ENCODE measurements around the gene GPR151.

Gene GPR151

GRCh38 chr5:146520731-146521130 lies 4.7 kb upstream of the GPR151 start:
- DNase-seq (ENCODE audit: low spot score) = no peak

GRCh38 chr5:146519554-146519953 lies 3.6 kb upstream of the GPR151 start:
- DNase-seq (ENCODE audit: low spot score) = no peak

- no peak for DNase-seq (ENCODE audit: low spot score)
Measured at GRCh38 chr5:146515473-146516150, 378 bp downstream of the GPR151 start.

DNA sequence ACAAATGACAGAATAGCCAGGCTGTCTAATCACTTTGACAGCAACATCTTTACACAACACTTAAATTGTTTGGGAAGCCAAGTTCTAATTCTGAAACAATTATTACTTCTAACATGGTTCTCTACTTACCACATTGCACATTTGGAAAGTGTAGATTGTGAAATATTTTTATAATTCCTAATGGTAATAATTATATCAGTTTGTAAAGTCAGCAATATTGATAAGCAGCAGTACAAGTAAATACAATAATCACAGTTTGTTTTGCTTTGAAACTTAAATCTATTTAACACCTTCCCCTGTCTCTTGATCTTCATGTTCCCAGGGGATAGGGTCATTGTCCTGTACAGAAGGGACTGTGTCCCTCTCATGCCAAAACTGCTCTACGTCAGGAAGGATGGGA lies 1.4 kb downstream of the GPR151 start:
- no peak for DNase-seq (ENCODE audit: low spot score)

DNA sequence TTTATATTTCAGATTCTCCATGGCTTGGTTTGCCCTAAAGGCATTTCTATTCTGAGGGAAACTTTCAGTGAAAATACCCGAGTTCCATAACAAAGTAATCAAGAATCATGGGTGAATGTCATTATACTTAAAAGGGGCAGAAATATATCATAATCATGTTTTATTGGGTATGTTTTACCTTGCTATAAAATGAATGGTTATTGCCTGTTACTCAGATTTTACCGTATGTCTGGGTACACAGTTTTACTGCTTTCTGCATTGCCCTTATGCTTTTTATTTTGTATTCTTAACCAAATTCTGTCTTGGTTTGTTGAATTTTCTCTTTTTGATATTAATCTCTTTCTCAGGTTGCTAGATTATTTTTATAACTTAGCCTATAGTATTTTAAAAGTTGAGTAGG lies 2.5 kb downstream of the GPR151 start:
- no peak for DNase-seq (ENCODE audit: low spot score)

DNA sequence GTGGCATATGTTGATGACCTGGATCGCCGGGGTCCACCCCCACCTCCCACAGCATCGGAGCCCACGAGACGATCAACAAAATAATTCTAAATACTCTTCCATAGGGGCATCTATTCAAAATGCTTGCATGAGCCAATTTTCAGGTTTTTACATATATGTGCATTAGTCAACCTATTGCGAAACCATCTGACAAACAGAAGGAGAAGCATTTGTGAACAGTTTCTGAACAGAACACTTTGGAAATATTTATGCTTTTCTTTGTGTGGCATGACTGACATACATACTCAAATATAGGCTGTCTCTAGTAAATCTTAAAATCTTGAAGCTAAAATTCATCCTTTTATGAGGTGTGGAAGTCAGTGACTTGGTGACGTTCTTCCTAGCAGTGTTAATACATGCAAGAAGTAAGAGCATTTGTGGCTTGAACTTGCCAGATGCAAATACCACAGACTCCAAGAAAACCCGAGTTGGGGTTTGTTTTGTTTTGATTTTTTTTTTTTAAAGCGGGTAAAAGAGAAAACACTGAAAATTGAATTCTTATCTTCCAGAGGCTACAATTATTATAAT lies 5.3 kb downstream of the GPR151 start:
- no peak for DNase-seq (ENCODE audit: low spot score)

- DNase-seq (ENCODE audit: low spot score) = no peak
Measured at GRCh38 chr5:146507428-146507827, 8.6 kb downstream of the GPR151 start.

- DNase-seq (ENCODE audit: low spot score) = no peak
Measured at GRCh38 chr5:146499680-146500079, 16.3 kb downstream of the GPR151 start.

GRCh38 chr5:146494656-146495055 lies 21.3 kb downstream of the GPR151 start:
- no peak for DNase-seq (ENCODE audit: low spot score)

DNA sequence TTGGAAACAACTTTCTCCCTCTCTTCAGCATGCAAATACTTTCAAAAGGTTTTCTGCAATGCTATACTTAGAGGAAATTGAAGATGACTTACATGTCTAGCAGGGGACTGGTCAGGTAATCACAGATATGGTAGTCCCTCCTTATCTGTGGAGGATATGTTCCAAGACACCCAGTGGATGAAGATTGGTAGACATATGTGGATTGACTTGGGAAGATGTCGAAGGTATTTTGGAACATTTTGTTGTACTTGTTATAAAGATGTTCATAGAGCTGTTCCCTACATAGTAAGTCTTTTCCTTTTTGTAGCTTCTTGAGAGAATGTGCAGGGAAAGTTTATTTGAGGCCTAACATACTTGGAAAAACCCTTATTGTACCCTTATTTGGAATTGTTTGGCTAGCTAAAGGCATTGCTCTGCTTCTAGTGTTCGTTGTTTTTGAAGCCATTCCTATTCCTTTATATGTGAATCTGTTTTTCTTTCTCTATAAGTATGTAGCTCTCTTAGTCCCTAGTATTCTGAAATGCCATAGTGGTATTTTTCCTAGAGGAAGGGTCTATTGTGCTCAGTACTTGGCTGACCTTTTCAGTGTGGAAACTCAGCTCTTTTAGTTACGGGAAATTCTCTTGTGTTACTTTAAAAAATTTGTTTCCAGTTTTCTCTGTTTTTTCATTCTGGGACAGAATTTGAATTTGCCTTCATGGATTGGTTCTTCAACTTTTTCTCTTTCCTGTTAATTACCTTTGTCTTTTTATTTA lies 25.7 kb downstream of the GPR151 start:
- no peak for DNase-seq (ENCODE audit: low spot score)

- no peak for DNase-seq (ENCODE audit: low spot score)
Measured at GRCh38 chr5:146484714-146485391, 31.1 kb downstream of the GPR151 start.

GRCh38 chr5:146482775-146483174 lies 33.2 kb downstream of the GPR151 start:
- no peak for DNase-seq (ENCODE audit: low spot score)

DNA sequence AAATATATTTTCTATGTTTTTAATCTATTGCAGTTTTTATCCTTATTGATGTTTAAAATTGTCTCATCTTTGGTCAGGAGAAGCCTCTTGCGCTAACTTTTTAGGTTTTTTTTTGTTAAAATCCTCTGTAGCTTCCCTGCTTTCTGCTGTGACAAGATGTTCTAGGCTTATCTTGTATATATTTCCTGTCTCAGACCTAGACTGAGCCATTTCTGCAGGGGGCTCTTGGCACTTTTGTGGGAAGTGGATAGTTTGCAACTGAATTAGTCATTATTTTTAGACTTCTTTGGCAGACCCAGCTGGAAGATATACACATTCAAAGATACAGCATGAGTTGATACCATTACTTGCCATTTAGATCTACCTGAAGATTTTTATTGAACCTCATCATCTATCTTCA lies 40.1 kb downstream of the GPR151 start:
- DNase-seq (ENCODE audit: low spot score) = no peak

- no peak for DNase-seq (ENCODE audit: low spot score)
Measured at GRCh38 chr5:146475190-146475780, 40.7 kb downstream of the GPR151 start.

GRCh38 chr5:146474065-146474464 lies 41.9 kb downstream of the GPR151 start:
- no peak for DNase-seq (ENCODE audit: low spot score)

GRCh38 chr5:146467760-146468159 lies 48.2 kb downstream of the GPR151 start:
- DNase-seq (ENCODE audit: low spot score) = no peak

DNA sequence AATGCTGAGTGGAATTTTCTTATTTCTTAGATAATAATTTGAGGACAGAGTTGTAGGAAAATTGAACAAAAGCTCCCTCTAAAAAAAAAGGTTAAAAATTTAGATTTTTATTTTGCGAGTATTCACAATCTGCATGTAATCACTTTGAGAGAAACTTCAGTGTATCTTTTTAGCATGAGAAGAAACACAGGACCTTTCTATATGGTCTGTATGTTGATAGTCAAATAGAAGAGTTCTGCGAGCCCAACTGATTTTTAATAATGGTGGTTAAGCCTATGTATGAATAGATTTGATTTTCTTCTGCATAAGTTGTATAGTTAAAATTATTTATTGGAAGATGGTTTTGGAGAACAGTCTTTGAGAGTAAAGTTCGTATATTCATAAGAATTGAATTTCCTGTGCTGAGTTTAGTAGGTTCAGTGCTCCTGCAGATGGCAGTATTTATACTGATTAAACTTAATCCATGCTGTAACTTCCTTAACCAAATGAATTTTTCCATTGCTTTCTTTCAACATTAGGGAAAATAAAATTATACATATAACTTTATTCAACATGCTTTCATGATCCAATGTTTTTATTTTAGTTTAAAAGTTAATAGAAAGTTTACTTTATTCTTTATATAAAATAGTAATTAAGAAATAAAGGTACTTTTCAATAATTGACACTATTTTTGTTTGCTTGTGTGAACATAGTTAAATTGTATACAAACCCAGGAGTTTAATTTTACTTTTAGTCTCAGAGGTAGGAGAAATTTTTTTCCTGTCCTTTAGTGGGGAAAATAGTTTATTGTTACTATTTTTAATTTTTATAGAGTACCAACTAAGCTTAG lies 49.3 kb downstream of the GPR151 start:
- no peak for DNase-seq (ENCODE audit: low spot score)

DNA sequence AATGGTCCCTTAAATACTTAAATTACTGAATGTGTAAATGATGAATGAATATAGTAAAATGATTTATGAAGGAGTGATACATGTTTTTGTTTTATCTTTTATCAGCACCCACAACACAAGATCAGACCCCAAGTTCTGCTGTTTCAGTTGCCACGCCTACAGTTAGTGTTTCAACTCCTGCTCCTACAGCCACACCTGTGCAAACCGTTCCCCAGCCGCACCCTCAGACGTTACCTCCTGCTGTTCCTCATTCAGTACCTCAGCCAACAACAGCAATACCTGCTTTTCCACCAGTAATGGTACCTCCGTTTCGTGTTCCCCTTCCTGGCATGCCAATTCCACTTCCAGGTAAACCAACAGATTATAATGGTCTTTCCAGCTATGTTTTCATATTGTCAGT lies 52.5 kb downstream of the GPR151 start:
- DNase-seq (ENCODE audit: low spot score) = no peak

Data from CD4-positive, alpha-beta T cell treated with Interleukin-2 at 100 ng/mL for 4 hours (primary cell).